ENCODE measurements around the gene ASXL1.

- TF ChIP-seq ZC3H10 (CRISPR knock-in tag; IDR thresholded peaks at IDR 0.05), result no peak
- no peak for TF ChIP-seq ARNTL (CRISPR knock-in tag; IDR thresholded peaks at IDR 0.05; ENCODE audit: borderline replicate concordance, low read depth)
- no peak for TF ChIP-seq PATZ1 (CRISPR knock-in tag; IDR thresholded peaks at IDR 0.05; ENCODE audit: borderline replicate concordance)
- no peak for TF ChIP-seq TOX (CRISPR knock-in tag; IDR thresholded peaks at IDR 0.05; ENCODE audit: borderline replicate concordance)
- TF ChIP-seq RARB (CRISPR knock-in tag; IDR thresholded peaks at IDR 0.05), result no peak
- TF ChIP-seq TCF4 (CRISPR knock-in tag; IDR thresholded peaks at IDR 0.05; ENCODE audit: borderline replicate concordance), result no peak
- TF ChIP-seq ZFP30 (CRISPR knock-in tag; IDR thresholded peaks at IDR 0.05), result no peak
These were observed 119.7 kb downstream of the ASXL1 start for GRCh38 chr20:32477594-32478512.
